Common myeloid progenitor, CD34-positive (primary cell): Measurements from ENCODE around the gene DACT2.

ENCODE experiments used
- CTCF ChIA-PET: fragments of 350-600 bp; sonication (Branson Sonifier 250); formaldehyde crosslinking; loops from one replicate; lab custom pipeline; 2021; ENCODE audit warnings: antibody characterized with exemption; lab: Charles Lee
- POLR2A ChIA-PET: fragments of 350-600 bp; sonication (Branson Sonifier 250); formaldehyde crosslinking; loops from one replicate; lab custom pipeline; 2021; ENCODE audit warnings: antibody characterized with exemption; lab: Charles Lee
- DNase-seq, 3 donors: peaks; one replicate each; pipeline versions ENCODE4 v3.0.0 to v3.0.0-alpha.2; 2013
- H3K27ac ChIP-seq, 2 experiments: 1 replicate in 1 of 2; 2 replicates in 1 of 2; pipeline ENCODE4 v1.7.0; 2013; ENCODE audit warnings: inconsistent platforms in 2 of 2, low read length in 2 of 2, mild to moderate bottlenecking in 2 of 2, low read depth in 1 of 2, moderate library complexity in 1 of 2; ENCODE audit not compliant: severe bottlenecking in 2 of 2, insufficient read depth in 1 of 2, poor library complexity in 1 of 2
- H3K27me3 ChIP-seq, 5 experiments: replicated peaks in 2 of 5; 1 replicate in 3 of 5; 2 replicates in 2 of 5; pipeline versions ENCODE4 v1.6.1 to v1.7.0; 2013; ENCODE audit warnings: low read length in 4 of 5, mild to moderate bottlenecking in 2 of 5, moderate library complexity in 2 of 5, inconsistent platforms in 1 of 5; ENCODE audit not compliant: insufficient read depth in 5 of 5, control insufficient read depth in 4 of 5
- H3K36me3 ChIP-seq, 4 experiments: 1 replicate in 2 of 4; 2 replicates in 2 of 4; pipeline versions ENCODE4 v1.6.1 to v1.7.0; 2013; ENCODE audit warnings: low read length in 3 of 4, control low read depth in 1 of 4, mild to moderate bottlenecking in 1 of 4; ENCODE audit not compliant: control insufficient read depth in 4 of 4, insufficient read depth in 4 of 4
- H3K4me1 ChIP-seq, 4 experiments: 1 replicate in 3 of 4; 2 replicates in 1 of 4; pipeline versions ENCODE4 v1.6.1 to v1.7.1; 2013; ENCODE audit warnings: low read length in 3 of 4, mild to moderate bottlenecking in 3 of 4, control low read depth in 1 of 4, inconsistent platforms in 1 of 4, moderate library complexity in 1 of 4; ENCODE audit not compliant: control insufficient read depth in 4 of 4, insufficient read depth in 4 of 4; ENCODE audit errors: control extremely low read depth in 1 of 4
- H3K4me3 ChIP-seq, 7 experiments: 1 replicate in 4 of 7; 2 replicates in 3 of 7; pipeline versions ENCODE4 v1.5.1 to v1.7.0; 2013; ENCODE audit warnings: mild to moderate bottlenecking in 7 of 7, low read length in 6 of 7, moderate library complexity in 6 of 7, inconsistent platforms in 2 of 7, low read depth in 2 of 7, control low read depth in 1 of 7; ENCODE audit not compliant: insufficient read depth in 4 of 7, control insufficient read depth in 1 of 7; ENCODE audit errors: extremely low read depth in 1 of 7
- H3K9me3 ChIP-seq, 5 experiments: 1 replicate in 4 of 5; 2 replicates in 1 of 5; pipeline versions ENCODE4 v1.6.1 to v1.7.1; 2013; ENCODE audit warnings: low read length in 4 of 5, mild to moderate bottlenecking in 2 of 5, inconsistent platforms in 1 of 5, low read depth in 1 of 5, moderate library complexity in 1 of 5; ENCODE audit not compliant: control insufficient read depth in 4 of 5, insufficient read depth in 2 of 5; ENCODE audit errors: control extremely low read depth in 1 of 5
- WGBS: methylation state at CpG from one replicate; pipeline ENCODE4 v1.1.5; 2013; ENCODE audit not compliant: insufficient coverage; 5-methylcytosine and 5-hydroxymethylcytosine counted together

DACT2 gene

GRCh38 chr6:168294901-168295300 is 24.7 kb downstream of the DACT2 start:
- Histone ChIP-seq H3K27me3 (peaks cover 0 to 19% (median 14%) of the 10 kb centered on the region in 5 experiments), H3K4me3 (no peak overlapping the region), H3K4me1 (no peaks in the 10 kb centered on the region), H3K9me3 (peaks cover 0 to 3% (median 0%) of the 10 kb centered on the region in 5 experiments), H3K36me3 (no peaks in the 10 kb centered on the region), H3K27ac (no peak overlapping the region)
- ChIA-PET CTCF (no interaction called here), POLR2A (no interaction called here)
- WGBS = 71% methylated on average over 7 of the region's 7 CpGs
- DNase-seq = no peak

GRCh38 chr6:168293636-168294530 is 25.7 kb downstream of the DACT2 start:
- CTCF ChIA-PET = no interaction called here
- POLR2A ChIA-PET = no interaction called here
- peaks cover 0 to 19% (median 10%) of the 10 kb centered on the region in 5 experiments for H3K27me3 ChIP-seq
- H3K4me1 ChIP-seq = no peaks in the 10 kb centered on the region
- no peaks in the 10 kb centered on the region for H3K36me3 ChIP-seq
- H3K4me3 ChIP-seq = no peak overlapping the region
- 88% methylated on average over 18 of the region's 26 CpGs for WGBS
- H3K27ac ChIP-seq = no peak overlapping the region
- DNase-seq = no peak
- peaks cover 0 to 8% (median 0%) of the 10 kb centered on the region in 5 experiments for H3K9me3 ChIP-seq

DNA sequence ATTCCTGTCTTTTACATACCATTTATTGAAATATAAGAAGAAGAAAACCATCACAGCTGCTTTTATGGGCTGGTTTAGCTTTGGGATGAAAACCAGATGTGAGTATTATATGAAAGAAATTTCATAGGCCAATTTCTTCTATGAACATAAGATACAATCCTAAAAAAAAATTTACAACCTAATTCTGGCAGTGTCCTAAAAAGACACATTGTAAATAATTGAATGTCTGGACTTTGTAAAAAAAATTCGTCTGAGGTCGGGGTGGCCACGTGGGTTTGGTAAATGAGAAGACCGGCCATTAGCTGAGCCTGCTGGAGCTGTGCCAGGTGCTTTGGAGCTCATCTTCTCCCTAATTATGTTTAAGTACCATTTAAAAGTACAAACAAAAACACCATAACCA is 26.8 kb downstream of the DACT2 start:
- Histone ChIP-seq H3K27me3 (peaks cover 0 to 17% (median 6%) of the 10 kb centered on the region in 5 experiments), H3K27ac (no peak overlapping the region), H3K9me3 (peaks cover 0 to 8% (median 0%) of the 10 kb centered on the region in 5 experiments), H3K4me3 (no peak overlapping the region), H3K36me3 (no peaks in the 10 kb centered on the region), H3K4me1 (no peaks in the 10 kb centered on the region)
- 93% methylated on average over 4 of the region's 4 CpGs for WGBS
- POLR2A ChIA-PET = no interaction called here
- no peak for DNase-seq
- CTCF ChIA-PET = no interaction called here

DNA sequence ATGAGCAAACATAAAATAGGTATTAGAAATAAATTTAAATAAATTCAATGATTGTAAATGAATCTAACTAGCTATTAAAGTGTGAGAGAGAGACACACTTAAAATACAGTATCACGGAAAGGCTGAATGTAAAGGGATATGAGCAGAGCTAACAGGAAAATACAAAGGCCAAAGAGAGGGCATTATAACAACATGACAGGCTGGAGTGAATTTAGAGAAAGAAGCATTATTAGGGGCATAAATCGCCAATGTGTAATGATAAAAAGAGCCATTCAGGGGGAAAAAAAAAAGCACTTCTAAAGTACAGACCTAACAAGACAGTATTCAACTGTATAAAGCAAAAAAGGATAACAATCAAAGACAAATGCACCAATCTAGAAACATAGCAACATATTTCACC is 28.1 kb downstream of the DACT2 start:
- WGBS = 100% methylated on average over 1 of the region's 2 CpGs
- Histone ChIP-seq H3K36me3 (no peaks in the 10 kb centered on the region), H3K27ac (no peak overlapping the region), H3K9me3 (peaks cover 0 to 8% (median 0%) of the 10 kb centered on the region in 5 experiments), H3K4me3 (no peak overlapping the region), H3K27me3 (peaks cover 0 to 20% (median 6%) of the 10 kb centered on the region in 5 experiments), H3K4me1 (no peaks in the 10 kb centered on the region)
- ChIA-PET POLR2A (no interaction called here), CTCF (no interaction called here)
- no peak for DNase-seq

DNA sequence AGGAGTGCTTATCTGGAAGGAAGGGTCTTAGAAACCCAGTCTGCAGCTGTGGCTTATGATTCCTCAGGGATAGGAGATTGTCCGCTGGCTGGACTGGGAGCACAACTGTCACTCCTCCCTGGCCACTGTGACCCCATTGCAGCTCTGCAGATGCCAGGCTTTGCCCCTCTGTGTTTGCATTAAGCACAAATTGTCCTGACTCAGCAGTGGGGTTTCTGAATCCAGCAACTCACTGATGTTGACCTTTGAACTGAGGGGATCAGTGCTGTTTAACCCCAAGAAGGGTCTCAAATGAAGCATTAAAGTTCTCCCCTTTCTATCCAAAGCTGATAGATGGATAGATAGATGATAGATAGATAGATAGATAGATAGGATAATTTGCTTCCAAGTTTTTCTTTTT is 29.5 kb downstream of the DACT2 start:
- H3K9me3 ChIP-seq = peaks cover 0 to 8% (median 0%) of the 10 kb centered on the region in 5 experiments
- no peaks in the 10 kb centered on the region for H3K4me1 ChIP-seq
- DNase-seq = no peak
- no peaks in the 10 kb centered on the region for H3K36me3 ChIP-seq
- H3K27me3 ChIP-seq = peaks cover 0 to 20% (median 6%) of the 10 kb centered on the region in 5 experiments
- POLR2A ChIA-PET = no interaction called here
- H3K27ac ChIP-seq = no peak overlapping the region
- CTCF ChIA-PET = no interaction called here
- no peak overlapping the region for H3K4me3 ChIP-seq
- 100% methylated on average over 1 of the region's 1 CpG for WGBS

- H3K36me3 ChIP-seq = no peaks in the 10 kb centered on the region
- ChIA-PET CTCF (no interaction called here), POLR2A (no interaction called here)
- DNase-seq = no peak
- peaks cover 0 to 18% (median 6%) of the 10 kb centered on the region in 5 experiments for H3K27me3 ChIP-seq
- peaks cover 0 to 8% (median 0%) of the 10 kb centered on the region in 5 experiments for H3K9me3 ChIP-seq
- no peaks in the 10 kb centered on the region for H3K4me1 ChIP-seq
- no peak overlapping the region for H3K4me3 ChIP-seq
- H3K27ac ChIP-seq = no peak overlapping the region
- WGBS = 100% methylated on average over 2 of the region's 3 CpGs
These were observed 30.0 kb downstream of the DACT2 start for GRCh38 chr6:168289571-168289962.
